Uterus (tissue), 2 donors: ENCODE measurements around the gene C15orf39.

Experiments
- POLR2A ChIP-seq, 2 donors: fragments of 450-650 bp; IDR thresholded peaks; one replicate each; pipeline ENCODE4 v1.6.1; 2016; ENCODE audit warnings: antibody characterized with exemption in 2 of 2, mild to moderate bottlenecking in 1 of 2, moderate library complexity in 1 of 2
- TF ChIP-seq, protein P1 (sequence below), 4 experiments: fragments of 200-600 bp in 2 of 4; fragments of 450-650 bp in 2 of 4; sonication (generic) in 2 of 4; IDR thresholded peaks; one replicate each; pipeline ENCODE4 v1.5.1; 2016 to 2019; ENCODE audit warnings: antibody characterized with exemption in 4 of 4, mild to moderate bottlenecking in 2 of 4, moderate library complexity in 1 of 4

DNA sequence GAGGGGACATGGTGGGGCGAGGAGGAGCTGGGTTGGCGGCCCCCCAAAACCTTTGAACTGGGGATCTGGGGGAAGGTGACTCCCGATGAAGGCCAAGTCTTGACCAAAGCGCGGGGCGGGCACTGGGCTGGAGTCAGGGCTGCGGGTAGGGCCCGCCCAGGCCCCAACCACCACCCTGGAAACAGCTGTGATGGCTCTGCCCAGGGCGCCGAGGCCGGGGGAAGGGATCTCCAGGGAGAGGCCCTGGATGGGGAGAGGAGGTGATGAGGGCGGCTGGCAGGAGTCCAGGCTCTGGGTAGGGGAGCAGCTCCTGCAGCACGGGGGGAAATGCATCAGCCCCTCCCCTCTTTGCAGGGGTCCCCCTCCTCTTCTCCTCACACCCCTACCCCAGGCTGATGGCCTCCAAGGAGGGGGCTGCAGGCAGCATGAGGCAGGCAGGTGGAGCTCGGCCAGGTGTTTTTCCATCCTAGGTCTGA, 5.9 kb upstream of the C15orf39 start:
- TF ChIP-seq, protein P1, sequence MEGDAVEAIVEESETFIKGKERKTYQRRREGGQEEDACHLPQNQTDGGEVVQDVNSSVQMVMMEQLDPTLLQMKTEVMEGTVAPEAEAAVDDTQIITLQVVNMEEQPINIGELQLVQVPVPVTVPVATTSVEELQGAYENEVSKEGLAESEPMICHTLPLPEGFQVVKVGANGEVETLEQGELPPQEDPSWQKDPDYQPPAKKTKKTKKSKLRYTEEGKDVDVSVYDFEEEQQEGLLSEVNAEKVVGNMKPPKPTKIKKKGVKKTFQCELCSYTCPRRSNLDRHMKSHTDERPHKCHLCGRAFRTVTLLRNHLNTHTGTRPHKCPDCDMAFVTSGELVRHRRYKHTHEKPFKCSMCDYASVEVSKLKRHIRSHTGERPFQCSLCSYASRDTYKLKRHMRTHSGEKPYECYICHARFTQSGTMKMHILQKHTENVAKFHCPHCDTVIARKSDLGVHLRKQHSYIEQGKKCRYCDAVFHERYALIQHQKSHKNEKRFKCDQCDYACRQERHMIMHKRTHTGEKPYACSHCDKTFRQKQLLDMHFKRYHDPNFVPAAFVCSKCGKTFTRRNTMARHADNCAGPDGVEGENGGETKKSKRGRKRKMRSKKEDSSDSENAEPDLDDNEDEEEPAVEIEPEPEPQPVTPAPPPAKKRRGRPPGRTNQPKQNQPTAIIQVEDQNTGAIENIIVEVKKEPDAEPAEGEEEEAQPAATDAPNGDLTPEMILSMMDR (IDR thresholded peaks at IDR 0.05), result no peak
- TF ChIP-seq POLR2A (IDR thresholded peaks at IDR 0.05), result no peak
